SK-N-SH (cell line): Measurements from ENCODE around the gene GPR180. TPM values are rescaled to one million over a fixed set of nuclear protein-coding genes. Genes with fewer than 3 reads are reported as not detected.

Experiments used
- CTCF ChIA-PET: fragments of 300-600, 350-600 bp; formaldehyde crosslinking; extraction: SDS; loops from one replicate; lab custom pipeline; 2021; lab: Yijun Ruan, JAX
- POLR2A ChIA-PET: fragments of 350-600 bp; sonication (Branson Sonifier 250); formaldehyde crosslinking; extraction: SDS; loops from one replicate; lab custom pipeline; 2020; ENCODE audit warnings: antibody characterized with exemption, inconsistent platforms; lab: Yijun Ruan, JAX
- DNase-seq: peaks from one replicate; pipeline ENCODE4 v3.0.0; 2012
- H2AFZ ChIP-seq: fragments of 200-600 bp; sonication (generic); 2 replicates; pipeline ENCODE4 v1.8.1; 2016; ENCODE audit warnings: antibody characterized with exemption, mild to moderate bottlenecking, low read depth
- H3F3A ChIP-seq: fragments of 200-600 bp; sonication (generic); replicated peaks from 2 replicates; pipeline ENCODE3; 2016; ENCODE audit warnings: antibody characterized with exemption, mild to moderate bottlenecking; ENCODE audit not compliant: insufficient read depth
- H3K27ac ChIP-seq, 2 experiments: fragments of 200-500 bp in 1 of 2; fragments of 200-600 bp in 1 of 2; sonication (Bioruptor generic) in 1 of 2; sonication (generic), shearing (Covaris generic) in 1 of 2; 2 replicates each; pipeline versions ENCODE4 v1.5.1 to v1.6.1; 2014 to 2016; ENCODE audit warnings: low read depth in 2 of 2, inconsistent platforms in 1 of 2, low read length in 1 of 2, mild to moderate bottlenecking in 1 of 2, mixed read lengths in 1 of 2
- H3K27me3 ChIP-seq: fragments of 200-600 bp; sonication (generic), shearing (Covaris generic); 2 replicates; pipeline ENCODE4 v1.6.1; 2016; ENCODE audit warnings: mixed run types; ENCODE audit not compliant: insufficient read depth
- H3K36me3 ChIP-seq, 2 experiments: fragments of 200-500 bp in 1 of 2; fragments of 200-600 bp in 1 of 2; sonication (Bioruptor generic) in 1 of 2; sonication (generic) in 1 of 2; replicated peaks in 1 of 2; 2 replicates each; pipeline versions ENCODE3 to v1.5.1; 2014 to 2016; ENCODE audit warnings: low read length in 1 of 2, mild to moderate bottlenecking in 1 of 2; ENCODE audit not compliant: insufficient read depth in 2 of 2, control insufficient read depth in 1 of 2
- H3K4me1 ChIP-seq, 2 experiments: fragments of 200-500 bp in 1 of 2; fragments of 200-600 bp in 1 of 2; sonication (Bioruptor generic) in 1 of 2; sonication (generic), shearing (Covaris generic) in 1 of 2; 2 replicates each; pipeline versions ENCODE4 v1.5.1 to v1.6.1; 2014 to 2016; ENCODE audit warnings: low read depth in 1 of 2, low read length in 1 of 2, mixed run types in 1 of 2; ENCODE audit not compliant: insufficient read depth in 2 of 2, control insufficient read depth in 1 of 2
- H3K4me2 ChIP-seq: fragments of 200-600 bp; sonication (generic), shearing (Covaris generic); 2 replicates; pipeline ENCODE4 v1.6.1; 2017; ENCODE audit warnings: mixed run types
- H3K4me3 ChIP-seq, 2 experiments: fragments of 200-500 bp in 1 of 2; fragments of 200-600 bp in 1 of 2; sonication (Bioruptor generic) in 1 of 2; sonication (generic), shearing (Covaris generic) in 1 of 2; 2 replicates each; pipeline versions ENCODE4 v1.5.1 to v1.8.1; 2014 to 2016; ENCODE audit warnings: low read depth in 2 of 2, inconsistent platforms in 1 of 2, low read length in 1 of 2, mild to moderate bottlenecking in 1 of 2, mixed read lengths in 1 of 2, moderate library complexity in 1 of 2
- H3K79me2 ChIP-seq: fragments of 200-600 bp; sonication (generic); 2 replicates; pipeline ENCODE4 v1.8.1; 2017; ENCODE audit warnings: mild to moderate bottlenecking; ENCODE audit not compliant: insufficient read depth
- H3K9ac ChIP-seq: fragments of 200-600 bp; sonication (generic); 2 replicates; pipeline ENCODE4 v1.6.1; 2017; ENCODE audit warnings: mixed run types
- H3K9me2 ChIP-seq: fragments of 200-600 bp; sonication (generic); 2 replicates; pipeline ENCODE4 v1.6.1; 2017; ENCODE audit warnings: mixed run types
- H3K9me3 ChIP-seq: fragments of 200-600 bp; sonication (generic); 2 replicates; pipeline ENCODE4 v1.6.1; 2017; ENCODE audit warnings: mixed run types, mild to moderate bottlenecking, moderate library complexity
- H4K20me1 ChIP-seq: fragments of 200-600 bp; sonication (generic); 2 replicates; pipeline ENCODE4 v1.6.1; 2017; ENCODE audit warnings: mild to moderate bottlenecking, mixed run types; ENCODE audit not compliant: insufficient read depth
- CHD2 ChIP-seq: fragments of 150-350 bp; IDR thresholded peaks from 2 replicates; pipeline ENCODE4 v1.6.1; 2018; ENCODE audit warnings: low read length; ENCODE audit not compliant: partially characterized antibody
- CTCF ChIP-seq: fragments of 200-600 bp; sonication (generic); IDR thresholded peaks from 2 replicates; pipeline ENCODE4 v1.6.1; 2017; ENCODE audit warnings: antibody characterized with exemption, mild to moderate bottlenecking, moderate library complexity
- ELF1 ChIP-seq: IDR thresholded peaks from 2 replicates; pipeline ENCODE4 v1.4.0; 2012
- EP300 ChIP-seq, 2 experiments: IDR thresholded peaks; 2 replicates each; pipeline versions ENCODE4 v1.4.0 to v1.6.1; 2012; ENCODE audit warnings: borderline replicate concordance in 1 of 2, low read depth in 1 of 2, low read length in 1 of 2
- FOSL2 ChIP-seq: IDR thresholded peaks from 2 replicates; pipeline ENCODE4 v1.4.0; 2012; ENCODE audit warnings: low read depth, mild to moderate bottlenecking, moderate library complexity, borderline replicate concordance
- FOXJ3 ChIP-seq: sonication (generic); formaldehyde crosslinking; IDR thresholded peaks from 2 replicates; pipeline ENCODE4 v1.5.1; 2020; ENCODE audit warnings: mild to moderate bottlenecking, missing genetic modification reagents
- GABPA ChIP-seq: IDR thresholded peaks from 2 replicates; pipeline ENCODE4 v1.4.0; 2012; ENCODE audit warnings: low read depth, mild to moderate bottlenecking
- IRF3 ChIP-seq: fragments of 150-350 bp; IDR thresholded peaks from 2 replicates; pipeline ENCODE4 v1.6.1; 2016; ENCODE audit warnings: mild to moderate bottlenecking, low read depth, low read length
- JUND ChIP-seq: IDR thresholded peaks from 2 replicates; pipeline ENCODE4 v1.4.0; 2012
- MAX ChIP-seq: IDR thresholded peaks from 2 replicates; pipeline ENCODE4 v1.4.0; 2012; ENCODE audit warnings: low read depth
- MXI1 ChIP-seq: IDR thresholded peaks from 2 replicates; pipeline ENCODE4 v1.6.1; 2012; ENCODE audit warnings: mild to moderate bottlenecking, low read depth, low read length, improper control_type of control experiment
- NFIC ChIP-seq: IDR thresholded peaks from 2 replicates; pipeline ENCODE4 v1.4.0; 2012; ENCODE audit warnings: borderline replicate concordance
- NRF1 ChIP-seq: IDR thresholded peaks from 2 replicates; pipeline ENCODE4 v1.6.1; 2012; ENCODE audit warnings: low read depth, mild to moderate bottlenecking, low read length
- PBX3 ChIP-seq: IDR thresholded peaks from 2 replicates; pipeline ENCODE4; 2012
- POLR2AphosphoS5 ChIP-seq: IDR thresholded peaks from 2 replicates; pipeline ENCODE4 v1.6.1; 2012; ENCODE audit warnings: low read depth, low read length
- RAD21 ChIP-seq: IDR thresholded peaks from 2 replicates; pipeline ENCODE4 v1.6.1; 2012; ENCODE audit warnings: mild to moderate bottlenecking, low read length
- REST ChIP-seq: IDR thresholded peaks from 2 replicates; pipeline ENCODE4 v1.6.1; 2012; ENCODE audit warnings: mild to moderate bottlenecking, low read depth, low read length, moderate library complexity
- RFX5 ChIP-seq: IDR thresholded peaks from 2 replicates; pipeline ENCODE4 v1.6.1; 2012; ENCODE audit warnings: mild to moderate bottlenecking, improper control_type of control experiment, low read length
- RXRA ChIP-seq: IDR thresholded peaks from 2 replicates; pipeline ENCODE4 v1.4.0; 2012; ENCODE audit warnings: low read depth, mild to moderate bottlenecking, borderline replicate concordance
- USF2 ChIP-seq: fragments of 150-350 bp; IDR thresholded peaks from 2 replicates; pipeline ENCODE4 v1.6.1; 2017; ENCODE audit warnings: antibody characterized with exemption, low read length, low read depth, borderline replicate concordance
- WGBS: methylation state at CpG from one replicate; pipeline ENCODE4 v1.1.6; 2017; ENCODE audit warnings: low lambda C conversion rate; 5-methylcytosine and 5-hydroxymethylcytosine counted together
- polyA plus RNA-seq, 3 experiments: library from polyadenylated mRNA; depleted of rRNA; stranded (reverse); fragments of >200 nt; gene quantifications; 2 replicates each; pipeline ENCODE4 v1.2.3, GENCODE V29; 2012

The GPR180 gene
- polyA plus RNA-seq (2012; rRNA removed) = 1.8 and 2.2 TPM in 2 replicates
- 2.6 and 3.0 TPM in 2 replicates for polyA plus RNA-seq (2012; cell fraction: cytosol; rRNA removed)
- 1.6 and 3.8 TPM in 2 replicates for polyA plus RNA-seq (2012; cell fraction: nucleus; rRNA removed)

GRCh38 chr13:94601446-94602431 lies at the start of gene GPR180:
Gene GPR180 (plus strand): TSS chr13:94601857. CDS start chr13:94601928, 71 bp downstream.
- peak within 1 kb of the TSS; percentile 81 for H3K9ac ChIP-seq
- H3K9me2 ChIP-seq = no peaks in the 10 kb centered on the region
- H3K36me3 ChIP-seq = peaks cover 6 to 13% of the 10 kb centered on the region in 2 experiments
- H3K27ac ChIP-seq = peak within 1 kb of the TSS; percentile 59 to 86
- no peak for TF ChIP-seq FOXJ3 (CRISPR knock-in tag)
- peak; percentile 62; the same call in 1 of the 2 replicates for TF ChIP-seq RFX5
- no peak for TF ChIP-seq CTCF
- 0 out of 2 replicates have a peak, but pooled peaks have one; percentile 29 for TF ChIP-seq ELF1
- TF ChIP-seq GABPA = peak; percentile 43
- peak; percentile 99 for TF ChIP-seq MAX
- peak; percentile 68 for TF ChIP-seq CHD2
- no peak for TF ChIP-seq NFIC
- peak; percentile 89 for TF ChIP-seq MXI1
- peak; percentile 84 for TF ChIP-seq PBX3
- TF ChIP-seq REST = no peak
- 0 out of 4 replicates have a peak, but pooled peaks of 1 of the 2 experiments have one; percentile 22 for TF ChIP-seq EP300 (IDR thresholded peaks at IDR 0.05; ENCODE audit: borderline replicate concordance in 1 of 2, low read depth in 1 of 2, low read length in 1 of 2)
- TF ChIP-seq NRF1 = peak; percentile 85
- TF ChIP-seq RXRA = no peak
- TF ChIP-seq JUND = no peak
- no peak for TF ChIP-seq USF2
- TF ChIP-seq RAD21 = no peak
- peak; percentile 46; the same call in 1 of the 2 replicates for TF ChIP-seq POLR2AphosphoS5
- TF ChIP-seq FOSL2 = no peak
- TF ChIP-seq IRF3 = peak; percentile 45; the same call in 1 of the 2 replicates
- TF ChIP-seq, all 33 proteins: peak for 11
- peaks cover 39% of the 10 kb centered on the region for H3K79me2 ChIP-seq
- no peaks in the 10 kb centered on the region for H4K20me1 ChIP-seq
- peak within 1 kb of the TSS; percentile 78 for H3K4me2 ChIP-seq
- ChIA-PET POLR2A (interaction anchor here (1.2 kb wide), 1 partner anchor 52 kb away, joined by 5 read pairs; no protein-coding TSS in a partner anchor), CTCF (interaction anchor here (1.1 to 1.5 kb wide), 5 partner anchors 15 to 166 kb away, joined by 3 to 7 read pairs (median 5); no protein-coding TSS in a partner anchor)
- DNase-seq = peak; percentile 96
- no peaks in the 10 kb centered on the region for H3F3A ChIP-seq
- WGBS = 4% methylated on average over 30 of the region's 71 CpGs
- H3K4me1 ChIP-seq = peaks cover 0 to 6% of the 10 kb centered on the region in 2 experiments; a peak in 2 of 4 replicates
- H3K27me3 ChIP-seq = no peaks in the 10 kb centered on the region
- peak within 1 kb of the TSS; percentile 89 for H2AFZ ChIP-seq
- peak within 1 kb of the TSS; percentile 87 to 100 for H3K4me3 ChIP-seq
- H3K9me3 ChIP-seq = no peaks in the 10 kb centered on the region
